ENCODE data around the gene CCDC78. TPM values are rescaled to one million over a fixed set of nuclear protein-coding genes. Genes with fewer than 3 reads are reported as not detected.
A peak's percentile ranks its signal among the peaks of the same experiment; 100 is the strongest.

CCDC78 gene
- 0.77 and 2.4 TPM in 2 replicates for polyA plus RNA-seq (2011; rRNA removed)
- polyA minus RNA-seq (2011; rRNA and poly(A)+ RNA removed): 0.21 and 0.57 TPM in 2 replicates

GRCh38 chr16:726438-727290 is at the start of gene CCDC78, which contains the start of gene HAGHL:
TSS of gene CCDC78 (minus strand) at chr16:726443. CDS start at chr16:726367, 76 bp downstream.
TSS of gene HAGHL (plus strand) at chr16:727106. CDS start at chr16:727510, 404 bp downstream.
- TF ChIP-seq CTCF (IDR thresholded peaks at IDR 0.05; ENCODE audit: insufficient read depth, low read depth, low read length): no peak
- ChIA-PET POLR2A (no interaction called here), CTCF (interaction anchor here (1.3 to 2.9 kb wide), 4 partner anchors 11 to 16 kb away, joined by 3 to 18 read pairs (median 14); partner anchors contain the start of gene METRN)
- H3K4me3 ChIP-seq (ENCODE audit: low read depth, low read length): peak within 1 kb of the TSS; percentile 66
- no peak for DNase-seq (ENCODE audit: low read depth)
- H3K36me3 ChIP-seq (ENCODE audit: control insufficient read depth, insufficient read depth, low read length): peaks cover 4% of the 10 kb centered on the region; the same call in 1 of the 2 replicates
- H3K27me3 ChIP-seq (ENCODE audit: control insufficient read depth, insufficient read depth, low read length): no peaks in the 10 kb centered on the region

GRCh38 chr16:775236-775796 is 49.1 kb upstream of the CCDC78 start:
- ChIA-PET POLR2A (no interaction called here), CTCF (no interaction called here)
- Histone ChIP-seq H3K36me3 (ENCODE audit: control insufficient read depth, insufficient read depth, low read length) (no peaks in the 10 kb centered on the region), H3K4me3 (ENCODE audit: low read depth, low read length) (no peak overlapping the region), H3K27me3 (ENCODE audit: control insufficient read depth, insufficient read depth, low read length) (no peaks in the 10 kb centered on the region)
- no peak for DNase-seq (ENCODE audit: low read depth)
- no peak for TF ChIP-seq CTCF (IDR thresholded peaks at IDR 0.05; ENCODE audit: insufficient read depth, low read depth, low read length)

GRCh38 chr16:774086-775001 is 48.1 kb upstream of the CCDC78 start:
- POLR2A ChIA-PET: no interaction called here
- Histone ChIP-seq H3K4me3 (ENCODE audit: low read depth, low read length) (no peak overlapping the region), H3K36me3 (ENCODE audit: control insufficient read depth, insufficient read depth, low read length) (no peaks in the 10 kb centered on the region), H3K27me3 (ENCODE audit: control insufficient read depth, insufficient read depth, low read length) (no peaks in the 10 kb centered on the region)
- no peak for DNase-seq (ENCODE audit: low read depth)
- no peak for TF ChIP-seq CTCF (IDR thresholded peaks at IDR 0.05; ENCODE audit: insufficient read depth, low read depth, low read length)
- CTCF ChIA-PET: interaction anchor here (2.0 kb wide), 1 partner anchor 11 kb away, joined by 10 read pairs; no protein-coding TSS in a partner anchor

GRCh38 chr16:772959-773358 is 46.7 kb upstream of the CCDC78 start:
- no peaks in the 10 kb centered on the region for H3K36me3 ChIP-seq (ENCODE audit: control insufficient read depth, insufficient read depth, low read length)
- DNase-seq (ENCODE audit: low read depth): no peak
- ChIA-PET POLR2A (no interaction called here), CTCF (interaction anchor here (1.5 to 2.0 kb wide), 2 partner anchors 13 to 31 kb away, joined by 5 to 10 read pairs; no protein-coding TSS in a partner anchor)
- no peaks in the 10 kb centered on the region for H3K27me3 ChIP-seq (ENCODE audit: control insufficient read depth, insufficient read depth, low read length)
- H3K4me3 ChIP-seq (ENCODE audit: low read depth, low read length): no peak overlapping the region
- no peak for TF ChIP-seq CTCF (IDR thresholded peaks at IDR 0.05; ENCODE audit: insufficient read depth, low read depth, low read length)
